K562 treated with DMSO at 1 percent for 48 hours (cell line): ENCODE measurements around the gene TAB2. TPM values are rescaled to one million over a fixed set of nuclear protein-coding genes. Genes with fewer than 3 reads are reported as not detected.

ENCODE experiments used
- total RNA-seq: library from RNA; unstranded; fragments of 300-600 nt; gene quantifications from 2 replicates; pipeline ENCODE4 v1.2.3, GENCODE V29; 2022; ENCODE audit warnings: low replicate concordance; ENCODE audit errors: extremely low read depth

TAB2 gene, protein sequence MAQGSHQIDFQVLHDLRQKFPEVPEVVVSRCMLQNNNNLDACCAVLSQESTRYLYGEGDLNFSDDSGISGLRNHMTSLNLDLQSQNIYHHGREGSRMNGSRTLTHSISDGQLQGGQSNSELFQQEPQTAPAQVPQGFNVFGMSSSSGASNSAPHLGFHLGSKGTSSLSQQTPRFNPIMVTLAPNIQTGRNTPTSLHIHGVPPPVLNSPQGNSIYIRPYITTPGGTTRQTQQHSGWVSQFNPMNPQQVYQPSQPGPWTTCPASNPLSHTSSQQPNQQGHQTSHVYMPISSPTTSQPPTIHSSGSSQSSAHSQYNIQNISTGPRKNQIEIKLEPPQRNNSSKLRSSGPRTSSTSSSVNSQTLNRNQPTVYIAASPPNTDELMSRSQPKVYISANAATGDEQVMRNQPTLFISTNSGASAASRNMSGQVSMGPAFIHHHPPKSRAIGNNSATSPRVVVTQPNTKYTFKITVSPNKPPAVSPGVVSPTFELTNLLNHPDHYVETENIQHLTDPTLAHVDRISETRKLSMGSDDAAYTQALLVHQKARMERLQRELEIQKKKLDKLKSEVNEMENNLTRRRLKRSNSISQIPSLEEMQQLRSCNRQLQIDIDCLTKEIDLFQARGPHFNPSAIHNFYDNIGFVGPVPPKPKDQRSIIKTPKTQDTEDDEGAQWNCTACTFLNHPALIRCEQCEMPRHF
- total RNA-seq = not detected in 2 replicates

DNA sequence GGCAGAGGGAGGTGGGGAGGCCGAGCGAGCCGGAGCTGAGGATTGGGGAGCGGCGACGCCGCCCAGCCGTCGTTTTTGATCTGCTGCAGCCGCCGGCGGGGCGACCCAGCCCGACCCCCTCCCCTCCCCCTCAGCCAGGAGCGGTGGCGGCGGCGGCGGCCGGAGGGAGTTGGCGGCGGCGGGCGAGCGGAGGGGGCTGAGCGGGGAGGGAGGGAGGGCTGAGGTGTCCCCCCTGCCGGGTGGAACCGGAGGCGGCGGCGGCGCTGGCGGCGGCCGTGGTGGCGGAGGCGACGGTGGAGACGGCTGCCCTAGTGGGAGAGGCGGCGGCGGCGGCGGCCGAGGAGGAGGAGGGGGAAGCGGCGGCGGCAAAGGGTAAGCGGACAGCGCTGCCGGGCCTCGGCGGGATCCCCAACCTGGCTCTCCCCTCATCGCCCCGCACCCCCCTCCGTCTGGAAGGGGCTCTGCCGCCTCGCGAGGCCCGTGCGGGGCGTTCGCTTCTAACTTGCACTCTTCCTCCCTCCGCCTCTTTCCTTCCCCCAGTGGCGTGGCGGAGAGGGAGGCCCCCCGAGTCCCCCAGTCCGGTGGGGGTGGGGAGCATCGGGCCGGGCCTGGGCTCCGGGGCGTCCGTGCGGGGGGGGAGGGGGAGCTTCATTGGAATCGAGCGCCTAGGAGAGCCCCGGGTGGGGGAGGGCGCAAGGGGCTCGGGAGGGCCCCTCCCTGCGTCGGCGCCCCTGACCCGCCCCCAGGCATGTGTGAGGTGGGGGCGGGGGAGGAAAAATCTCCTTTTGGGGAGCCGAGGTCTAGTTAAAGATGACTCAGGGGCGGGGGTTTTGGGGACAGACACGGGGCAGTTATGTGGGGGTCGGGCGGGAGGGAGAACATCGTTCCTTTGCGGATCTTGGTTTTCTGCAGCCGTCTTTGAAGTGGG is at the start of gene TAB2:
TSS of gene TAB2 (plus strand) at position 69 of the 928 bp plus-strand sequence. CDS start 52,286 bp downstream, outside the sequence.

GRCh38 chr6:149400050-149400449 is 82.5 kb downstream of the TAB2 start, which contains the start of gene SUMO4:
TSS of gene SUMO4 (plus strand) at chr6:149400262. CDS start at chr6:149400392, 130 bp downstream.

Other genes with a start within 250 kb of the TAB2 start
- gene SUMO4, start 82.5 kb downstream of the TAB2 start, total RNA-seq = not detected in 2 replicates
- gene ZC3H12D, start 167.3 kb downstream of the TAB2 start, total RNA-seq = not detected in 2 replicates
- not detected in 2 replicates for gene PPIL4, start 228.3 kb downstream of the TAB2 start, total RNA-seq
- not detected in 2 replicates for gene GINM1, start 248.7 kb downstream of the TAB2 start, total RNA-seq